Glomerular visceral epithelial cell (primary cell): ENCODE data around the gene CYP1A2.

Source experiments
- DNase-seq: peaks from one replicate; pipeline ENCODE4 v3.0.0-alpha.2; 2016; ENCODE audit errors: extremely low spot score

CYP1A2 gene

DNA sequence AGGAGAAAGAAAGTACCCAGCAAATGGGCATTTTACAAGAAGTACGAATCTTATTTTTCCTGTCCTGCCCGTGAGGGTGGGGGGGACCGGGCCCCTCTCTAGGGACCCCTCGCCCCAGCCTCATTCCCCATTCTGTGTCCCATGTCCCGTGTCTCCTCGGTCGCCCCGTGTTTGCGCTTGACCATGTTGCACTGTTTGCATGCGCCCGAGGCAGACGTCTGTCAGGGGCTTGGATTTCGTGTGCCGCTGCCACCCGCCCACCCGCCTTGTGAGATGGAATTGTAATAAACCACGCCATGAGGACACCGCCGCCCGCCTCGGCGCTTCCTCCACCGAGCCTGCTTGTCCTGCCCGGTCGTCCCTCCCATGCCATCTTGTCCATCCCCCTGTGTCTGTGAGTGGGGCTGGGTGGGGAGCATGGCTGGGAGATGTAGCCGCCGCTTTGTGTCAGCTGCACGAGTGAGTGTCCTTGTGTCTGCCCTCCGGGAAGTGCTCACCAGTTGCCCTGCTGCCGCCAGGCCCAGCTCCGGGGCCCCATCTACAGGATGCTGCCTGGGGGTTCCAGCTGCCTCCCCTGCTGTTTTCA, 54.3 kb downstream of the CYP1A2 start:
- DNase-seq: no peak

DNA sequence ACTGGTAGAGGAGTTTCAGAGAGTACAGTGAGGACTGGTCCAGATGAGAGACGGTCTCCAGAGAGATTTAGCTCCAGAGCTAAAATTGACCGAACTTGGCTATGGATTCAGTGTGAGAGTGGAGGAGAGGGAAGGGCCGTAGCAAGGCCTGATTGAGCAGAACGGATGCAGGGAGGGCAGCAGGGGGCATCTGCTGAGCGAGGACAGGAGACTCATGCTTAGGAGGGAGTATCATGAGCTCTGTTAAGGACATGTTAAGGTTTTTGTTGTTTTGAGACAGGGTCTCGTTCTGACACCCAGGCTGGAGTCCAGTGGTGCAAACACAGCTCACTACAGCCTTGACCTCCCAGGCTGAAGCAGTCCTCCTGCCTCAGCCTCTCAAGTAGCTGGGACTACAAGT, 56.3 kb downstream of the CYP1A2 start:
- no peak for DNase-seq
